GM12878 (cell line): ENCODE results near the gene SLC9C1. TPM values are rescaled to one million over a fixed set of nuclear protein-coding genes. Genes with fewer than 3 reads are reported as not detected.
A peak's percentile ranks its signal among the peaks of the same experiment; 100 is the strongest.

Experiments
- ATAC-seq: fragments of 200-7000 bp; cut with Tn5 transposase; 3 replicates; pipeline ENCODE4 v1.9.1; 2020; ENCODE audit warnings: mild to moderate bottlenecking, moderate library complexity
- BruUV-seq: library from RNA; stranded (reverse); fragments of 400-500 nt; replicated peaks from 2 replicates; lab custom pipeline; 2021; lab: Mats Ljungman, UMichigan
- CTCF ChIA-PET: fragments of 300-600 bp; sonication (Branson Sonifier 250); formaldehyde crosslinking; extraction: SDS; loops from one replicate; lab custom pipeline; 2021; ENCODE audit warnings: inconsistent platforms; lab: Yijun Ruan, JAX
- POLR2A ChIA-PET: fragments of 350-600 bp; formaldehyde crosslinking; extraction: SDS; loops from one replicate; lab custom pipeline; 2021; ENCODE audit warnings: inconsistent platforms; lab: Charles Lee
- RAD21 ChIA-PET: fragments of 300-600 bp; sonication (Branson Sonifier 250); formaldehyde crosslinking; loops from one replicate; lab custom pipeline; 2023; ENCODE audit warnings: antibody characterized with exemption; ENCODE audit not compliant: unreplicated experiment; lab: Charles Lee
- SMC1A ChIA-PET: fragments of 300-600 bp; sonication (Branson Sonifier 250); formaldehyde crosslinking; loops from one replicate; lab custom pipeline; 2023; ENCODE audit not compliant: unreplicated experiment, uncharacterized antibody; lab: Charles Lee
- DNase-seq: peaks from one replicate; pipeline ENCODE4 v3.0.0-alpha.2; 2011; ENCODE audit warnings: low read depth, low spot score
- FAIRE-seq: peaks from 3 replicates; lab custom pipeline; 2011; peaks lifted over from hg19 to GRCh38; lab: Jason Lieb, UNC
- H2AFZ ChIP-seq: 2 replicates; pipeline ENCODE4 v1.6.0; 2011; ENCODE audit warnings: low read depth, low read length, control low read depth; ENCODE audit not compliant: control insufficient read depth
- H3K27ac ChIP-seq: 2 replicates; pipeline ENCODE4 v1.5.1; 2011; ENCODE audit warnings: control low read depth; ENCODE audit not compliant: control insufficient read depth, insufficient read depth
- H3K27me3 ChIP-seq, 2 experiments: replicated peaks in 1 of 2; 2 replicates each; pipeline versions ENCODE4 v1.6.0 to v1.6.1; 2011; ENCODE audit warnings: low read length in 1 of 2; ENCODE audit not compliant: control insufficient read depth in 2 of 2, insufficient read depth in 2 of 2
- H3K36me3 ChIP-seq, 2 experiments: 2 replicates each; pipeline ENCODE4 v1.5.1; 2011; ENCODE audit warnings: low read length in 1 of 2; ENCODE audit not compliant: control insufficient read depth in 2 of 2, insufficient read depth in 2 of 2
- H3K4me1 ChIP-seq: 2 replicates; pipeline ENCODE4 v1.6.1; 2011; ENCODE audit warnings: mild to moderate bottlenecking, low read length, moderate library complexity, mixed read lengths; ENCODE audit not compliant: control insufficient read depth, insufficient read depth
- H3K4me2 ChIP-seq: 2 replicates; pipeline ENCODE4 v1.6.0; 2011; ENCODE audit warnings: control low read depth; ENCODE audit not compliant: control insufficient read depth, insufficient read depth
- H3K4me3 ChIP-seq: fragments of 200-600 bp; sonication (generic); 2 replicates; pipeline ENCODE4 v1.5.1; 2016
- H3K79me2 ChIP-seq: 2 replicates; pipeline ENCODE4 v1.6.0; 2011; ENCODE audit warnings: low read length; ENCODE audit not compliant: control insufficient read depth, insufficient read depth
- H3K9ac ChIP-seq: 2 replicates; pipeline ENCODE4 v1.8.0; 2011; ENCODE audit warnings: low read length, control low read depth, mixed read lengths; ENCODE audit not compliant: control insufficient read depth, insufficient read depth
- H3K9me3 ChIP-seq: replicated peaks from 3 replicates; pipeline ENCODE4 v1.5.1; 2011; ENCODE audit warnings: mild to moderate bottlenecking, low read length; ENCODE audit not compliant: control insufficient read depth, insufficient read depth
- H4K20me1 ChIP-seq: 2 replicates; pipeline ENCODE4 v1.6.0; 2011; ENCODE audit not compliant: control insufficient read depth, insufficient read depth
- HDAC6 ChIP-seq: fragments of 200-600 bp; sonication (generic); IDR thresholded peaks from one replicate; pipeline ENCODE4 v1.8.0; 2017; ENCODE audit warnings: antibody characterized with exemption; ENCODE audit not compliant: unreplicated experiment
- IRF4 ChIP-seq: IDR thresholded peaks from 2 replicates; pipeline ENCODE4 v1.6.1; 2011; ENCODE audit warnings: low read depth, low read length
- JUND ChIP-seq: IDR thresholded peaks from 2 replicates; pipeline ENCODE4 v1.6.1; 2012; ENCODE audit warnings: low read depth, mild to moderate bottlenecking, low read length, improper control_type of control experiment, moderate library complexity
- KAT2A ChIP-seq: conservative IDR thresholded peaks from 2 replicates; pipeline ENCODE4 v1.6.1; 2011; ENCODE audit warnings: low read depth, low read length; ENCODE audit not compliant: control insufficient read depth
- MEF2B ChIP-seq: fragments of 450-650 bp; IDR thresholded peaks from 2 replicates; pipeline ENCODE4 v1.6.1; 2018; ENCODE audit warnings: mild to moderate bottlenecking, moderate library complexity; ENCODE audit not compliant: partially characterized antibody, poor library complexity, severe bottlenecking
- NFIC ChIP-seq: IDR thresholded peaks from 2 replicates; pipeline ENCODE4 v1.6.1; 2012; ENCODE audit warnings: low read depth, mild to moderate bottlenecking, inconsistent platforms, low read length, moderate library complexity
- NR2C1 ChIP-seq: fragments of 450-650 bp; IDR thresholded peaks from 2 replicates; pipeline ENCODE4 v1.6.1; 2017; ENCODE audit warnings: antibody characterized with exemption, mild to moderate bottlenecking, moderate library complexity
- NR2F1 ChIP-seq: fragments of 450-650 bp; conservative IDR thresholded peaks from 2 replicates; pipeline ENCODE4 v1.6.1; 2017; ENCODE audit warnings: mild to moderate bottlenecking
- NRF1 ChIP-seq: conservative IDR thresholded peaks from 2 replicates; pipeline ENCODE4 v1.6.1; 2011; ENCODE audit warnings: mild to moderate bottlenecking, low read depth, low read length, improper control_type of control experiment
- RUNX3 ChIP-seq: IDR thresholded peaks from 2 replicates; pipeline ENCODE4 v1.6.1; 2012; ENCODE audit warnings: low read length, inconsistent platforms
- SRF ChIP-seq, 2 experiments: IDR thresholded peaks; 2 replicates each; pipeline ENCODE4 v1.6.1; 2011; ENCODE audit warnings: low read depth in 2 of 2, low read length in 2 of 2, mild to moderate bottlenecking in 1 of 2, moderate library complexity in 1 of 2
- TCF12 ChIP-seq: IDR thresholded peaks from 2 replicates; pipeline ENCODE4 v1.6.1; 2011; ENCODE audit warnings: low read depth, mild to moderate bottlenecking, low read length
- TCF7 ChIP-seq: IDR thresholded peaks from 2 replicates; pipeline ENCODE4 v1.6.1; 2014; ENCODE audit warnings: antibody characterized with exemption, borderline replicate concordance
- ZBTB33 ChIP-seq: fragments of 450-650 bp; IDR thresholded peaks from 2 replicates; pipeline ENCODE4 v1.6.1; 2017; ENCODE audit warnings: mild to moderate bottlenecking
- ZNF687 ChIP-seq: fragments of 450-650 bp; IDR thresholded peaks from 2 replicates; pipeline ENCODE4 v1.6.1; 2017; ENCODE audit warnings: mild to moderate bottlenecking, moderate library complexity
- WGBS: methylation state at CpG from one replicate; pipeline ENCODE4 v1.1.6; 2016; ENCODE audit warnings: low lambda C conversion rate; ENCODE audit not compliant: insufficient replicate concordance, insufficient coverage; ENCODE audit errors: missing lambda C conversion rate; 5-methylcytosine and 5-hydroxymethylcytosine counted together
- in situ Hi-C: fragments of 300-500 bp; cut with MboI; formaldehyde crosslinking; loops from 9 replicates; pipeline ENCODE4 v1.14.3; 2018; ENCODE audit warnings: mixed read lengths
- intact Hi-C: fragments of 100-400 bp; cut with micrococcal nuclease; formaldehyde crosslinking; loops from one replicate; pipeline ENCODE4 v1.14.2; 2022; ENCODE audit not compliant: unreplicated experiment
- polyA plus RNA-seq, 11 experiments: library from polyadenylated mRNA; depleted of rRNA in 4 of 11; unstranded in 6 of 11; stranded (reverse) in 5 of 11; fragments of >200 nt; fragmentation: Nextera tagmentation in 4 of 11; fragmentation: Illumina TruSeq in 1 of 11; extraction: Ambion mirVana in 4 of 11; extraction: Trizol in 1 of 11; gene quantifications; 1 replicate in 1 of 11; 2 replicates in 10 of 11; pipeline versions ENCODE4 v1.2.1 to v1.2.3, GENCODE V29; 2011 to 2016; ENCODE audit warnings: inconsistent platforms in 2 of 11, missing spikeins in 2 of 11, low read depth in 1 of 11
- total RNA-seq, 4 experiments: library from RNA; depleted of rRNA in 3 of 4; stranded (reverse); fragments of >200 nt in 3 of 4; fragmentation: Illumina TruSeq in 1 of 4; extraction: Trizol in 1 of 4; gene quantifications; 2 replicates each; pipeline versions ENCODE4 v1.2.1 to v1.2.3, GENCODE V29; 2013 to 2021

The SLC9C1 gene
- total and polyA plus RNA-seq, 10 of the 15 experiments (the other 5 are each of a cell fraction or from before 2014, with no cell fraction given): not detected

DNA sequence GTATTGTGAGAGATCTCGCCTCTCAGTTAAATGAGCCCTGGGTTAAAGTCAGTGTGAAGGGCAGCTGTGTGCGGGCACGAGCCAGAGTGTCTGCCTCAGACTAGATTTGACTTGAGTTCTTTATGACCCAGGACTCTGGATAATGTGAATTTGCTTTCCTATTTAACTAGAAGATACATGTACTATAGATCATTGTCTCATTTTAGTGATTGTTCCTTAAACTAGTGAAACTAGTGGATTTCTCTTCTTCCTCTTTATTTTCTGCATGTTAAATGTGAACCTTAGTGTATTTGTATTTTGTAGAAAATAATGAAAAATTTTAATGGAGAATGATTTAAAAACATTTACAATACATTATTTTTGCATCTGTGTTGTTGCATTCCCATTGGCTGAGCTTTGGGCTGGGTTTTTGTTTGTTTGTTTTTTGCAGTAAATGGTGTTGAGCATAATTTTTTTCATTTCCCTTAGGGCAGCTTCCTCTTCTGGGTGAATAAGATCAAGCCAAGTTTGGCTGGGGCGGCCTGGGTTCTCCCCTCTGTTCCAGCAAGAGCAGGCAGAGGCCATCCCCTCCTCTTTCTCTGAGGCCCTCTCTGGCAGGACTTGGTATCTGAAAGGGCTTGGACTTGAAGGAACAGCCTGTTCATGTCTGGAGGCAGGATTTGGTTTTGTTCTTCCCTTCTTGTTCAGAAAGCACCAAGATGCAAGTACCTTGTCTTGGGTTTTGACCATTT, 176.0 kb downstream of the SLC9C1 start:
- Histone ChIP-seq H2AFZ (no peak overlapping the region), H3K36me3 (peaks cover 2 to 4% of the 10 kb centered on the region in 2 experiments; a peak in 2 of 4 replicates), H3K27ac (peak overlapping the region; percentile 95), H4K20me1 (no peaks in the 10 kb centered on the region), H3K4me1 (peaks cover 92% of the 10 kb centered on the region), H3K27me3 (no peaks in the 10 kb centered on the region), H3K79me2 (peaks cover 42% of the 10 kb centered on the region), H3K9me3 (no peaks in the 10 kb centered on the region), H3K4me3 (peak overlapping the region; percentile 48; the same call in 1 of the 2 replicates), H3K4me2 (peak overlapping the region; percentile 53), H3K9ac (peak overlapping the region; percentile 79)
- SMC1A ChIA-PET: interaction anchor here (0.7 to 9.4 kb wide), 10 partner anchors 14 to 395 kb away, joined by 3 to 489 read pairs (median 3); partner anchors contain the start of genes GCSAM and SLC9C1
- RAD21 ChIA-PET: interaction anchor here (0.7 to 7.4 kb wide), 10 partner anchors 13 to 395 kb away, joined by 3 to 457 read pairs (median 5); partner anchors contain the start of genes BTLA and GCSAM
- peak; percentile 48 for ATAC-seq
- POLR2A ChIA-PET: interaction anchor here (0.6 to 9.4 kb wide), 7 partner anchors 13 to 379 kb away, joined by 3 to 345 read pairs (median 4); partner anchors contain the start of gene GCSAM
- CTCF ChIA-PET: interaction anchor here (1.5 to 9.2 kb wide), 3 partner anchors 14 to 413 kb away, joined by 5 to 226 read pairs (median 6); partner anchors contain the start of genes GCSAM and SLC9C1
- intact Hi-C loops: loop anchor here (1.0 to 10.0 kb wide), 2 partner anchors 10 to 857 kb away; partner anchors contain the start of gene CD200R1
- FAIRE-seq: no peak
- 30% methylated on average over 4 of the region's 4 CpGs for WGBS
- no TSS peak for BruUV-seq
- no peak for DNase-seq
- in situ Hi-C loops: no loop called here
- TF ChIP-seq NRF1 (no peak), SRF (IDR thresholded peaks at IDR 0.05; ENCODE audit: low read depth in 2 of 2, low read length in 2 of 2) (peak in 1 of 2 experiments; percentile 54; a peak in 1 of 4 replicates), HDAC6 (no peak), ZNF687 (peak; percentile 86), NFIC (peak; percentile 7; the same call in 1 of the 2 replicates), NR2F1 (0 out of 2 replicates have a peak, but pooled peaks have one; percentile 29), ZBTB33 (no peak), JUND (no peak), MEF2B (peak; percentile 48), TCF7 (no peak), RUNX3 (peak; percentile 27), KAT2A (no peak), IRF4 (0 out of 2 replicates have a peak, but pooled peaks have one; percentile 40), NR2C1 (peak; percentile 9; the same call in 1 of the 2 replicates), TCF12 (0 out of 2 replicates have a peak, but pooled peaks have one; percentile 40)
